GM23248 (cell line): ENCODE data around the gene FGFR1OP2.

Experiments used
- EZH2 ChIP-seq: fragments of 200-600 bp; sonication (generic); IDR thresholded peaks from 2 replicates; pipeline ENCODE4 v1.6.1; 2018; ENCODE audit warnings: antibody characterized with exemption, mild to moderate bottlenecking; ENCODE audit not compliant: insufficient read depth, poor library complexity, severe bottlenecking
- EZH2phosphoT487 ChIP-seq: fragments of 200-600 bp; sonication (generic); IDR thresholded peaks from 2 replicates; pipeline ENCODE4 v1.6.1; 2018; ENCODE audit warnings: antibody characterized with exemption, moderate library complexity, mild to moderate bottlenecking, low read depth; ENCODE audit not compliant: insufficient read depth

DNA sequence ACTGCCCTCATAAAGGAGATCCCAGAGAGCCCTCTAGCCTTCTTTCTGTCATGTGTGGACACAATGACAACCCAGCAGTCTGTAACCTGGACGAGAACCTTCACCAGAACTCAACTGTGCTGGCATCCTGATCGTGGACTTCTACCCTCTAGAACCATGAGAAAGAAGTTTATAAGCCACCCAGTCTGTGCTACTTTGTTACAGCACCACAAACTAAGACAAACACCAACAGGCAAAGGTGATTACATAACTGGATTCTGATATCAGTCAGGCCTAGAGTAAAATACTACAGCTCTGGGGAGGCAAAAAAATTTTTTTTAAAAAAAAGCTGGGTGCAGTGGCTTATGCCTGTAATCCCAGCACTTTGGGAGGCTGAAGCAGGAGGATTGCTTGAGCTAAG, 57.4 kb downstream of the FGFR1OP2 start:
- TF ChIP-seq EZH2phosphoT487, result no peak
- TF ChIP-seq EZH2, result no peak
